Renal cortex interstitium (tissue), 11 donors: ENCODE results near the gene GPR4. TPM values are rescaled to one million over a fixed set of nuclear protein-coding genes. Genes with fewer than 3 reads are reported as not detected.
A peak's percentile ranks its signal among the peaks of the same experiment; 100 is the strongest.

ENCODE experiments used
- DNase-seq, 11 donors: peaks; one replicate each; pipeline ENCODE4 v3.0.0-alpha.2; 2013; ENCODE audit warnings: low read depth in 9 of 11, low spot score in 4 of 11; ENCODE audit errors: extremely low read depth in 1 of 11
- polyA plus RNA-seq, 3 donors: library from polyadenylated mRNA; unstranded; fragments of 120-200 nt; gene quantifications; one replicate each; pipeline ENCODE4 v1.2.1, GENCODE V29; 2013; ENCODE audit not compliant: insufficient read length in 3 of 3

Gene GPR4
- polyA plus RNA-seq, 3 donors, result 3.3 to 6.5 (median 3.6) TPM

DNA sequence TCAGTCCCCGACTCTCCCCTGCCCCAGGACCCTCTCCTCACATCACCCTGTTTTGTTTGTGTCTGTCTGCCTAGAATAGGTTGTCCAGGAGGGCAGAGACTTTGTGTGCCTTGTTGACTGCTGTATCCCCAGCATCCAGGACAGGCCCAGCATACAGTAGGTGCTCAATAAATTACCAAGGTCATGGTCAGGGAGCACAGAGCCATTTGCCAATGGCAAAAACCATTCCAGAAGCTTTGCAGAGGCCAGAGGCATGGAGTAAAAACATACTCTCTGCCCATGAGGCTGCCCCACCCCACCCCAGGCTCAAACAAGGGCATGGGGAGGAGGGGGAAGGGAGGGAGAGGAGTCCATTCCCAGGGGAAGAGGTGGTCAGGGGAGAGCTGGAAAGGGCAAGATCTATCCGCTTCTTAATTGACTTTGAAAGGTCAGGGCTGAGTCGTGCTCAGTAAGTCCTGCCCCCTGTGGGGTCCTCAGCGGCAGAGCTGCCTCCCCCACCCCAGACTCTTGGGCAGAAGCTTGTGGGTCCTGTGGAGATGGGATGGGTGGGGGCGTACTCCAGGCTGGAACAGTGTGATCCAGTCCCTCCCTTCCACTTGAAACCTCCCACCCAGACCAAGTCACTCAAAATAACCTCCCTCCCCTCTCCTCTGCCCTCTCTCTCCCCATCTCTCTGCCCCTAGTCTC is 4.4 kb downstream of the GPR4 start:
- no peak for DNase-seq

DNA sequence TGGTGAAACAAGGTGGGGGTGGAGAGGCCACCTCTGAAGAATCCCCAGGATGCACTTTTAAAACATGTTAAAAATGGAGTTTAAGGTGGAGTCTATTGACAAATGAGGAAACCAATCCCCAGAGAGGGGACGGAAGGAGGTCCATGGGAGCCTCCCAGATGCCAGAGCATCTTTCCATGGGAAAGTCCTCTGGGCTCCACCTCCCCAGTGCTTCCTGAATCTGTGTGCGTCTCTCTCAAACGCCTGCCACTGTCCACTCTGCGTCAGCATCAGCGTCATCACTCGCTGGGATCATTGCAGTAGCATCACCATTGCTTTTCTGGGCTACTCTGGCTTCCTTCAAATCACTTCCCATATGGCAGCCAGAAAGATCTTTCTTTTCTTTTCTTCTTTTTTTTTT is 6.2 kb downstream of the GPR4 start:
- DNase-seq, result no peak

DNA sequence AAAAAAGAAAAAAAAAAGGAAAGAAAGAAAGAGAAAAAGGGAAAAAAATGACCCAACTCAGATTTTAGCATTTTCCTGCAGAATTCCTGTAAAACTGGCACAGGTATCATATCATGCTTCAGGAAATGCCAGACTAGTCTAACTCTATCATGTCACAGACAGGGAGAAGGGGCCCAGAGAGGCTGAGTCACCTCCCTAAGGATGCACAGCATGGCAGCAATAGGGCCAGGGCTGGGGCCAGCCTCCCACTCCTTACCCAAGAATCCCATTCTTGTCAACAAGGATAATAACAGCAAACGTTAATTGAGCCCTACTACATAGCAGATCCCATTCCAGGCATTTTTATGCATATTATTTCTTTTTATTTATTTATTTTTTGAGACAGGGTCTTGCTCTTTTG is 8.5 kb downstream of the GPR4 start:
- no peak for DNase-seq

DNA sequence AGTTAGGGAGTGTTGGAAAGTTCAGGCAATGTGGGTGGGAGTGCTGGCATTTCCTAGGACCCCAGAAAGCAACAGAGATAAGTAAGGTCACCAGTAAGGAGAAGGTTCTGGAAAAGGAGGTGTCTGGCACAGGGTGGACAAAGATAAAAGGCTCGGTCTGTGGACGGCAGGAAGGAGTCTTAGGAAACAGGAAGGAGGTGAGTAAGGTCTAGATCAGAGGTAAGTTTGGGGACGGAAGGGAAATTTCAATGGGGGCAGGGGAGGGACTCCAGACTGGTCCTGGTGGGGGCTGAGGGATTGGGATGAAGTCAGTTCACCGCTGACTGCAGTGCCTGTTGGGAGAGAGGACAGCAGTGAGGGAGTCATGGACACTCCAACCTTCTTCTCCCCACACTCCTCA is 9.6 kb downstream of the GPR4 start:
- no peak for DNase-seq

DNA sequence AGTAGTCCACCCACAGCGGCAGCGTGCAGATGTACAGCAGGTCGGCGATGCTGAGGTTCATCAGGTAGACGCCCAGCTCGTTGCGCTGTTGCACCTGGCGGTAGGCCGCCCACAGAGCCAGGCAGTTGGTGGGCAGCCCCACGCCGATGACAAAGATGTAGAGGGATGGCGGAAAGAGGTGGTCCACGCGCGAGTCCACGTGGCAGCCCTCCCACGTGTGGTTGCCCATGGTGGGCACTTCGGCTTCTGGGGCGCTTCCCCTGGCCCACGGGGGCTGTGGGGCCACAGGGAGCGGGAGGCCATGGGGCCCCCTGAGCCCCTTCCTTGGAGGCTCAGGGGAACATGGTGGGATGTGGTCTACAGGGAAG is 10.4 kb downstream of the GPR4 start:
- DNase-seq, result no peak

DNA sequence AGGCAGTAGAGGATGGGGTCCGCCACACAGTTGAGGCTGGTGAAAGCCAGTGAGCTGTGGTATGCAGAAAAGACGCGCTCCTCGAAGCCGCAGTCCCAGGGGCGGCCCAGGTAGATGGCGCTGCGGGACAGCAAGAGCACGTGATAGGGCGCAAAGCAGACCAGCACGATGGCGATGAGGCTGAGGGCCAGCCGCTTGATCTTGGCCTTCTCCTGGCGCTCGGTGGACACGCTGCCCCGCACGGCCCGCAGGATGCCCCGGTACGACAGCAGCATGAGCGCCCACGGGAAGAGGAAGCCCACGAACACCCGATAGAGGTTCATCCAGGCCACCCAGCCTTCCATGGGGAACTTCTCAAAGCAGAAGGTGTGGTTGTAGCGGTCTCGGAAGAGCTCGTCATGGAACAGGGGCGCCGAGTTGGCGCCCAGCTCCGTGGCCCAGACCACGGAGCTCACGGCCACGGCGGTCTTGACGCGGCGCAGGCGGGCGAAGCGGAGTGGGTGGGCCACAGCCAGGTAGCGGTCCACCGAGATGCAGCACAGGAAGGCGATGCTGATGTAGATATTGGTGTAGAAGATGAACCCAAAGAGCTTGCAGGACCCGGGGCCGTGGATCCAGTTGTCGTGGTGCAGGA is 10.9 kb downstream of the GPR4 start:
- DNase-seq, result peak in 1 of 11 donors; percentile 37

DNA sequence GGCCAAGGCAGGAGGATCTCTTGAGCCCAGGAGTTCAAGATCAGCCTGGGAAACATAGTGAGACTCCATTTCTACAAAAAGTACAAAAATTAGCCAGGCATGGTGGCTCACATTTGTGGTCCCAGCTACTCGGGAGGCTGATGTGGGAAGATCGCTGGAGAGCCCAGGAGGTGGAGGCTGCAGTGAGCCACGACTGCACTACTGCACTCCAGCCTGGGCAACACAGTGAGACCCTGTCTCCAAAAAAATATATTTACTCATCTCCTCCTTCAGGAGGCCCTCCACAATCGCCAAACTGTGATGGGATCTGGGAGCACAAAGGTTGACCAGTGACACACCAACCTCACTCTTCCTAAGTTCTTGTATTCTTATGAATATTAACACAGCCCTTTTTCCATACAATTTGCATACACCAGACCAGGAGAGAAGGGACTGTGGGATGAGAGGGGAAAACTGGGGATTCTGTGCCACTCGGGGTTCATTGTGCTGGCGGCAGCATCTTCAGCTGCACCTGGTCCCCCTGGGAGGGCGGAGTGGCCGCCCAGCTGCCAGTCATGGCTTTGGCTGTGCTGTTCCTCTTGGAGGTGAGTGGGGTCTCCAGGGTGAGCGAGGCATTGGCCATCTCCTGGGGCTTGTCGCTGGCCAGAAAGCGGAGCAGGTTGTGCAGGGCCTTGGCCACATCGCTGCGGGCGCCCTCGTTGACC is 11.6 kb downstream of the GPR4 start:
- no peak for DNase-seq

DNA sequence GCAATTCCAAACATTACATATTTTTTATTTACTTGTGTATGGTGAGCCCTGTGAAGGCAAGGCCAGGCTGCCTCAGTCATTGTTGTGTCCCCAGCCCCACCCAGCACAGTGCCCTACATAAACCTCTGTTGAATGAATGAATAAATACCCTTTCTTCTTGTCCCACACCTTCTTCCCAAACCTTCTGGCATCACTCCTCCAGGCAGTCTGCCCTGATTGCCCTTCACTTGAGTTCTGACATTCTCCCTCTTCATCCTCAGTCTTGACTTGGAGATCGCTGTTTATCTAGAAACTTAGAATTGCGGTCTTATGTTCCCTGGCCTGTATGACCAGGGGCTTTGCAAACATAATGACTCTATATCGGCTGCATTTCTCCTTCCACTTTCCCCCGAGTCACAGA is 12.2 kb downstream of the GPR4 start:
- DNase-seq, result no peak

DNA sequence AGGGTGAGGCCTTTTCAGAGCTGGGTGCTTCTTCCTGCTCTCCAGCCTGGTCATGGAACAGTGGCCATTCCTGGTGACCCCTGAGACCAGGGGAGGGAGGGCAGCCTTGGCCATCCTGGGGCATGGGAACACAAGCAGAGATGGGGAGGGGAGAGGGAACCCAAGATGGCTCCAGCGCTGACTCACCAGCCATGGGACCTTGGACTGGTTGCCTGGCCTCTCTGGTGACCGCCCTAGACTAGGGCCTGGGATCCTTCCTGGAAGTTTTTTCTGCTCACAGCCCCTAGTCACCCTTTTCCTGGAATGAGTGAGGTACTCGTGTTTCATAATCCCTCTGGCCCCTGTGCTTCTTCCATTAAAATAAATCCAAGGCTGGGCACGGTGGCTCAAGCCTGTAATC is 14.1 kb downstream of the GPR4 start:
- DNase-seq, result no peak

DNA sequence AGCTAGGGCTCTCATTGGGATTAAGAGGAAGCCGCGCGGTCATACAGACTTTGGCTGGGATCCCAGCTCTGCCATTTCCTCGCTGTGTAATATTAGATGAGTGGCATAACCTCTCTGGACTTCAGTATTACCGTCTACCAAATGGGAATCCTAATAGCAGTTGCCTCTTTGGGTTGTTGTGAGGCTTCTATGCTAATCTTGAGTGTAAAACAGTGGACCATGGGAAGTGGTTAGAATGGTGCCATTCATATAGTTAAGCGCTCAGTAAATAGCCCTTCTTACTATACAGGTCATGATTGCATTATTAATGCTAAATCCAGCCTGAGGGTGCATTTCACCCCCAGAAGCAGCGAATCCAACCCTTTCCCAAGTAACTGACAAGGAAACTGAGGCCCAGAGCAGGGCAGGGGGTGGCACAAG is 16.8 kb downstream of the GPR4 start:
- DNase-seq, result no peak

DNA sequence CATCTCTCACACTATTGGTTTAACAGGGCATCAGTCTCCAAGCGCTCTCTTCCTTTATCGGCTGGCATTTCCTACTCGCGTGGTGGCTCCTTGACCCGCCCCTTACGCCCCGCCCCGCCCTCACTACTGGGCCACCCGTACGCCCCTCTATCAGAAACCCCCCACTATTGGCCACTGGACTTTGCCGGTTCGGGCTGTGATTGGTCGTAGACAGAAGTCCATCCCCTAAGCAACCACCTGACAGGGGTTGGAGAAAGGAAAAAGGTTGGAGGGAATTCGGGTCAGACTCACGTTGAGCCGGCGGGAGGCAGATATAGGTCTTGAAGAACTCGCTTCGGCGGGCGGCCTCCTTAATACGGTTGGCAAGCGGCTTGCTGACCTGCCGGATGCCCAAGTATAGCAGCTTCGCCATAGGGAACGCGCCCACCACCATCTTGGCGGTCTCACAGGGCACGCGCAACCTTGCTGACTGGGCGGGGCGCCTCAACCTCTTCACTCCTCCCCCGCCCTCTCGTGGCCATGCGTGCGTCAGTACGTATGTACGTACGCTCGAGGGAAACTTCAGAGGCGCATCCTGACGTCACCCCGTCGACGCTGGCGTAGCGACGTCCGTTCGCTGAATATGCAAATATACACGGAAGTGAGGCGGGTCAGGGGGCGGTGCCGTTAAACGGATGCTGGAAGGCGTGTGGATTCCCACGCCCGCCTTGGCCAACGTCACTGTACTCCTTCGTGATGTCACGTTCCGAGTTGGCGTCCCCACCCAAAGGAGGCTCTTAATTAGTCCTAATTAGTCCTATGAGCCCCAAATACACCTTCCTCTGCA is 17.5 kb downstream of the GPR4 start, which contains the start of gene OPA3:
Gene OPA3, minus strand, starts transcription at position 471 of the 826 bp plus-strand sequence. Its CDS starts 38 bp downstream, at position 433.
- DNase-seq, result peak; percentile 99 to 100 (median 100)

DNA sequence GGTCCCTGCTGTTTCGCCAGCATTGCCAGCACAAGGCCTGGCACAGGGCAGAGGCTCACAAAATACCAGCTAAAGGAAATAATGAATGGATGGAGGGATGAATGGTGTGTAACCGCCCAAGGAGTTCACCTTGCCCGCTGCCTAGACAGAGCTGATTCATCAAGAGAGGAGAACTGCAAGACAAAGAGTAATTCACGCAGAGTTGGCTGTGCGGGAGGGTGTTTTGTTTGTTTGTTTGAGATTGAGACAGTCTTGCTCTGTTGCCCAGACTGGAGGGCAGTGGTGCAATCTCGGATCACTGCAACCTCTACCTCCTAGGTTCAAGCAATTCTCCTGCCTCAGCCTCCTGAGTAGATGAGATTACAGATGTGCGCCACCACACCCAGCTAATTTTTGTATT is 20.4 kb downstream of the GPR4 start:
- no peak for DNase-seq

DNA sequence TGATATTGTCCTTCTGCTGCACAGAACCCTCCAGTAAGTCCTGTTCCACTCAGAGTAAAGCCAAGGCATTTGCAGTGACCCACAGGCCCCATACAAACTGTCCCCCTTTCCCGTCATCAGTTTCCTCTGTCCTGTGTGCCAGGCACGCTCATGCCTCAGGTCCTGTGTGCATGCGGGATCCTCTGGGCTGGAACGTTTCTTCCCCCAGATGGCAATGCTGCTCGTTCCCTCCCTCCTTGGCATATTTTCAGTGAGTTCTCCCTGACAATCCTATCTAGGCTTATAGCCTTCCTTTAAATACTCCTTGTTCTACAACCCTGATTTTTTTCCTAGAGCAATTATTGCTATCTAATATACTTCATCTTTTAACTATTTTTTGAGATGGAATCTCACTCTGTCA is 23.2 kb downstream of the GPR4 start:
- no peak for DNase-seq

DNA sequence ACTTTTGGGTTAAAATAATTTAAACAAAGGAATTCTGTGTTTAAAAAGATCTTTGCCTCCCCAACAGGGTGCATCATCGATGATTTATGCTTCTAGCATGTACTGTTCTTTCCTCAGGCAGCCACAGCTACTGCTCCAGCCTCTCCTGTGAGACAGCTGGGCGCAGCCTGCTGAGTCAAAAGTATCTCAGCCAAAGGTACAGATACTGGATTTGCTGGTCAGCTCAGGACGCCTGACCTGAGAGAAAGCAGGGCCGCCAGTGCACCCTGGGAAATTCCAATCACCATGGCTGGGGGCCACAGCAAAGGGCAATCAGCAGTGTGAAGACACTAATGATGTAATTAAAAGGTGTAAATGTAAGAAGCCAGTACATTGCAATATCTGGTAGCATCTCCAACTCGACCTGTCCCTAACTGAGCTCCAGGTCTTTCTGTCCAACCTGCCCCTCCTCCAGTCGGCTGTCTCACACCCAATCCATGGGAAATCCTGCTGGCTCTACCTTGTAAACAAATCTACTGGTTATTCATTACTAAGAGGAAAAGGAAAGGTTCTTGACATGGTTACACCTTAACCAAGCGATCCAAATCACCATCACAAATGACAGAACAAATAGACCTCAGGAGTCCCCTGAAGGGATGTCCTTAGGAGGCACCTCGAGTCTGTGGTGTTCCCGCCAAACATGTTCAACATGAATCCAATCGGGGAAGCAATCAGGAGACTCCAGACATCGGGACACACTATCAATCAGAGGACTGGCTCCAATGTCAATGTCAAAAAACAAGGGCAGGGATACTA is 24.7 kb downstream of the GPR4 start:
- DNase-seq, result peak in 1 of 11 donors; percentile 49

DNA sequence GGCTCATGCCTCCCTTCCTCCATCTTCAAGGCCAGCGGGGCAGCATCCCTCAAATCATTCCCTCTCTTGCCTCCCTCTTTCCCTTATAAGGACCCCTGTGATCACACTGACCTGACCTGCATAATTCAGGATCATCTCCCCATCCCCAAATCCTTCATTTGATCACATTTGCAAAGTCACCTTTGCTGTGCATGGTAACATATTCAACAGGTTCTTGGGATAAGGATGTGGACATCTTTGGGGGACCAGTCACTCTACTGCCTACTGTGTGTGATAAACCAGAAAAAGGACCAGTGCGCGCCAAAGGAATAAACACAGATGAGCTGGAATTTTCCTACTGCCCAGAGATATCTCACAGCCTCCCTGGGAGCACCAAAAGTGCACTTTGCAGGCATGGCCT is 25.3 kb downstream of the GPR4 start:
- DNase-seq, result no peak

DNA sequence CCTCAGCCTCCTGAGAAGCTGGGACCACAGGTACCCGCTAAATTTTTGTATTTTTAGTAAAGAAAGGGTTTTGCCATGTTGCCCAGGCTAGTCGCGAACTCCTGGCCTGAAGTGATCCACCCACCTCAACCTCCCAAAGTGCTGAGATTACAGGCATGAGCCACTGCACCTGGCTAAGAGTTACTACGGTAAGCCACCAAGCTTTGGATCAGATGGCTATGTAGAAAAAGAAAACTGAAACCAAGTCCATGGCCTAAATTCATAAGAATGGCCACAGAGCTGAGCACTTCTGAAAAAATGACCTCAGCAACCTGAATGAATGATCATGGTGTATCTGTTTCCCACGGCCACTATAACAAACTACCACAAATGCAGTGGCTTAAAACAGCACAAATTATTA is 26.8 kb downstream of the GPR4 start:
- no peak for DNase-seq

DNA sequence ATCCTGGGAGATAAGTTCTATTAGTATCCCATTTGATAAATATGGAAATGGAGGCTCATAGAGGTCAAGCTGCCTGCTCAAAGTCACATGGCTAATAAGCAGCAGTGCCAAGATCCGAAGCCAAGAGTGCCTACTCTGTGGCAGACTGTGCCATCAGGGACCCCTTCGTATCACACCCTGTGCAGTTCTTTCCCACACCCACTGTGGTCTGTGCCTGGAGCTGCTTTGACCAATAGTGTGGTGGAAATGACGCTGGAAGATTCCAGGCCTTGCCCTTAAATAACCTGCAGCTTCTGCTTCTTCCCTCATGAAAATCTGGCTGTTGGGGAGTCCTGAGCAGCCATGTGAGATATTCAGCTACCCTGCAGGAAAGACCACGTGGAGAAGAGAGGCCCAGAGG is 27.5 kb downstream of the GPR4 start:
- DNase-seq, result no peak

DNA sequence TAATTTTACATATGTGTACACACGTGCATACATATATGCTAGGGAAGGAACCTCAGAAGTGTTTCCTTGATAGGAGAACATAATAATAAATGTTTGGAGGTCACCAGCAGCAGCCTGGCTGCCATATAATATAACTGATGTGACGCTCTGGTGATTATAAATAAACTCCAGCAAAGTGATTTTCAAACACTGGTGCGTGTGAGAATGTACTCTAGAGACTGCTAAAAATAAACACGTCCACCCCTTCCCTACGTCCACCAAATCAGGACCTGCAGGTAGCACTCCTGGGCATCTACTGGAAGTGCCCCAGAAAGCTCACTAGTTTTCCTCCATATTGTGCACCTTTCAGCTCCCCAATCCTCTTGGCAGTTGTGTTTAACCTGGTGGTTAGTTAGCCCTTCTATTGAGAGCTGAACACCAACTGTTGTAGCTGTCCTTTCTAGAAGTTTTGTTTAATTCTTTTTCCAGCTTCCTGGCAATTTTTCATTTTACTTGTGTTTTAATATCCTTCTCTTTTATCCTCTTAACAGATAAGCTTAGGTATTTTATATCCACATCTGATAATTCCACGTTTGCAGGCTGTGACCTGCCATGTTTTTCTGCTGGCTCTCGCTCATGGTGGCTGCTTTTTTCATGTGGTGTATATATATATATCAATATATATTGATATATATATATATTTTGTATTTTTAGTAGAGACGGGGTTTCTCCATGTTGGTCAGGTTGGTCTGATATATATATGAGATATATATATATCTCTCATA is 30.4 kb downstream of the GPR4 start:
- no peak for DNase-seq
